Fibroblast of mammary gland (primary cell): ENCODE measurements around the gene CYB561D1.

Source experiments
- DNase-seq: peaks from one replicate; pipeline ENCODE4 v3.0.0-alpha.2; 2010; ENCODE audit warnings: low read depth
- H3K4me3 ChIP-seq: 2 replicates; pipeline ENCODE4 v1.5.1; 2011; ENCODE audit warnings: low read depth, mild to moderate bottlenecking, low read length, moderate library complexity; ENCODE audit not compliant: control insufficient read depth
- TF ChIP-seq, protein P1 (sequence below): conservative IDR thresholded peaks from 2 replicates; pipeline ENCODE4 v1.5.1; 2011; ENCODE audit warnings: low read depth, low read length, inconsistent platforms; ENCODE audit not compliant: control insufficient read depth, insufficient read depth

The CYB561D1 gene

DNA sequence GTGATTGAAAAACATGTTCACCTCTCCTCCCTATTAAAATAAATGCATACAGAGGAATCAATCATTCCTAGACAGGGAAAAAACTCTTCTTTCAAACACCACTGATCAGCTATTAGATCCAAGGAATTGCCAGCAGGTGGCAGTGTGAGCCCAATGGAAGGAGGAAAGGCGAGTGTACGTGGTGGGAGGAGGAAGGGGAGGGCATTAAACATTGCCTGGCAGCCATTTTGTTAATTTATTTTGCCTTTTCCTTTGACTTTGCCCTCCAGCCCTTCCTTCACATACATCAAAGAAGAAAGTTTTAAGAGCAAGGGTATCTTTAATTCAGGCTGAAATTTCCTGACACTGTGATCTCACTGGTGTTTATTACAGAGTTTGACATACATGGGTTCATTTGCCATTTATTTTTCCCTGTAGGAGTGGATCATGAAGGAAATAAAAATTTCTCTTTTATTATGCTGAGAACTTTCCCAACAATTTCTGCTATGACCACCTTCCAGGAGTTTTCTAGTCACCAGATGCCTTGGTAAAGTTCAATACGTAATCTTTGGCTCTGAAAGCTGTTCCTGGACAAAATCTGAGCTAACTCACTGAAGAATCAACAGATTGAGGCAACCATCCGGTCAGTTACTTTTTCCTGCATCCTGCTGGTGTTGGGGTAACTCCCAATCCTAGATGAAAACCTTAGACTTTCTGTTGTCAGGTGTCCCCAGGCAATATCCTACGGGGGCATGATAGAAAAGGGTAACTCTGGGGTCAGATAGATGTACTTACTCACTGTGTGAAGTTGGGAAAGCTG is 52.6 kb downstream of the CYB561D1 start:
- DNase-seq = peak; percentile 89
- peak overlapping the region; percentile 93 for H3K4me3 ChIP-seq
- TF ChIP-seq, protein P1, sequence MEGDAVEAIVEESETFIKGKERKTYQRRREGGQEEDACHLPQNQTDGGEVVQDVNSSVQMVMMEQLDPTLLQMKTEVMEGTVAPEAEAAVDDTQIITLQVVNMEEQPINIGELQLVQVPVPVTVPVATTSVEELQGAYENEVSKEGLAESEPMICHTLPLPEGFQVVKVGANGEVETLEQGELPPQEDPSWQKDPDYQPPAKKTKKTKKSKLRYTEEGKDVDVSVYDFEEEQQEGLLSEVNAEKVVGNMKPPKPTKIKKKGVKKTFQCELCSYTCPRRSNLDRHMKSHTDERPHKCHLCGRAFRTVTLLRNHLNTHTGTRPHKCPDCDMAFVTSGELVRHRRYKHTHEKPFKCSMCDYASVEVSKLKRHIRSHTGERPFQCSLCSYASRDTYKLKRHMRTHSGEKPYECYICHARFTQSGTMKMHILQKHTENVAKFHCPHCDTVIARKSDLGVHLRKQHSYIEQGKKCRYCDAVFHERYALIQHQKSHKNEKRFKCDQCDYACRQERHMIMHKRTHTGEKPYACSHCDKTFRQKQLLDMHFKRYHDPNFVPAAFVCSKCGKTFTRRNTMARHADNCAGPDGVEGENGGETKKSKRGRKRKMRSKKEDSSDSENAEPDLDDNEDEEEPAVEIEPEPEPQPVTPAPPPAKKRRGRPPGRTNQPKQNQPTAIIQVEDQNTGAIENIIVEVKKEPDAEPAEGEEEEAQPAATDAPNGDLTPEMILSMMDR = peak; percentile 87

DNA sequence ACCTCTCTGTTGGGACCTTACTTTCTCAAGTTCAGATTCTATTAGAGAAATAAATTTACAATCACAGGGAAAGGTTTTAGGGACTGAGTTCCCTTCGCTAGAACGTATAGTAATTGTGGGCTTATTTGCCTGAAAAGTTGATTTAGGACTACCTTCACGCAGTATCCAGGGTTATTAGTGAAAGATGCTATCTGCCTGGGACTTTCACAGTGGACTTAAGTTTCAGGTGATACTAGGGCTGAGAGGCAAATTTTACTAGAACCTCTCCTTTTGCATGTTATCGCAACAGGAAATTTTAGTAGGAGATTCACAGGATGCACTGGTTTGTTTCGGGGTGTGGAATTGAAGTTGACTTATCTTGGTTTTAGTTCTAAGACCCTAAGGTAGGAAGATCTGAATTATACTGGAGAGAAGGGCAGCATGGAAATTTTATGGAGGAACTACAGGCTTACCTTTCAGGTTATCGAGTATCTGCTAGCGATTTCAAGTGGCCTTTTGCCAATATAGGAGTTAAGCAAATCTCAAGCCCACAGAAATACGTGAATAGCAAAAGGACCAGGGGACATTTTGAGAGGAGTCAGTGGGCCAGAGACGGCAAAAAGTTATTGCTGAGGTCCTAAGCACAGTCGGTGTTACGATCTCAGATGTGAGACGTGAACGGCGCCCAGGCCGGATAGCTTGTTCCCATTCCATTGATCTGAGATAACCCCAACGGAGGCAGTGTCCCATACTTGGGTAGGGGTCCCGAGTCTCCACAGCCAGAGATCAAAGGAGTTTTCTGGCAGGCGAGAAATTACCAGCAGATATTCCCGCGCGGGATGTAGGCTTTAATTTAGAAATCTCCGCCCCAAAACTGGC is 53.8 kb downstream of the CYB561D1 start:
- TF ChIP-seq, protein P1 = no peak

DNA sequence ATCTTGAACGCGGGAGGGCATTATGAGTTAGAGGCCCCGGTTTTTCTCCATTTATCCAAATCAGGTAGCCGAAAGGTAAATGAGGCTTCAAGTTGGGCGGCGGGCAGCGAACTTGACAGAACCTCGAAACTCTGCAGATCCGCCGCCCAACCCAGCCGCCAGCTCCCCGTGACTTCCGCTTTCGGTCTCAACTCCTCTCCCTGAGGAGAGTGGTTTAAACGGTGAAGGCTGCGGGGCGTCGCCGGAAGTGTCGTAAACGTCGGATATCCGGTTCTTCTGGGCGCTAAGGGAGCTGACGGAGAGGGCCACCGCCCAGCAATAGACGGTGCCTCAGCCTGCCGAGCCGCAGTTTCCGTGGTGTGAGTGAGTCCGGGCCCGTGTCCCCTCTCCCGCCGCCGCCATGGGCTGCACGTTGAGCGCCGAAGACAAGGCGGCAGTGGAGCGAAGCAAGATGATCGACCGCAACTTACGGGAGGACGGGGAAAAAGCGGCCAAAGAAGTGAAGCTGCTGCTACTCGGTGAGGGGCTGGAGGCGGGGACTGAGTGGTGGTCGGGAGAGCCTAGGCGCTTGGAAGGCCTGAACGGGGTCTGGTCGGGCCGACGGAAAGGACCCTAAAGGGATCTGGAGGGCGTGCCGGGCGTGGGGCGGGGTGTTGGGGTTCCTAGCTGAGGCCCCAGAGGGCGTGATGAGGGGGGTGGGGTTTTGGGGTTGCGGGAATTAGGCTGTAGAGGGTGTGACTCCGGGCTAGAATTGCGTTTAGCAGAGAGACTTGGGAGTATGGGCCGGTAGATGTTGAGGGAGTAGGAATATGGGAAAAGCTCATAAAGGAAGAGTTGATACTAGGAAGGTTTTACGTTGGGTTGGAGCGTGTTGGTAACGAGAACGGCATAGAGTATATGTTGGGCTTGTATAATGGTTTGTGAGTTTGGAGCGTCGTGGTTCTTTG is 54.7 kb downstream of the CYB561D1 start, which contains the start of gene GNAI3:
GNAI3 (plus strand) TSS at position 295 of the 947 bp plus-strand sequence; CDS start at position 401, 106 bp downstream.
- TF ChIP-seq, protein P1 = no peak
- DNase-seq = peak; percentile 95

More for the DNA sequence above, 53.8 kb downstream of the CYB561D1 start:
- H3K4me3 ChIP-seq = peak overlapping the region; percentile 93
- peak; percentile 16 for DNase-seq

More for the DNA sequence above, 54.7 kb downstream of the CYB561D1 start, which contains the start of gene GNAI3:
- peak within 1 kb of the TSS; percentile 93 for H3K4me3 ChIP-seq
